Fibroblast of mammary gland (primary cell): ENCODE results near the gene OBSCN.
"Not testable (repeated sequence)": the region's sequence is repeated elsewhere in the genome, so short reads cannot be mapped to it uniquely, and the experiment has no call there.

ENCODE experiments used
- DNase-seq: peaks from one replicate; pipeline ENCODE4 v3.0.0-alpha.2; 2010; ENCODE audit warnings: low read depth
- H3K4me3 ChIP-seq: 2 replicates; pipeline ENCODE4 v1.5.1; 2011; ENCODE audit warnings: low read depth, mild to moderate bottlenecking, low read length, moderate library complexity; ENCODE audit not compliant: control insufficient read depth
- TF ChIP-seq, protein P1 (sequence below): conservative IDR thresholded peaks from 2 replicates; pipeline ENCODE4 v1.5.1; 2011; ENCODE audit warnings: low read depth, low read length, inconsistent platforms; ENCODE audit not compliant: control insufficient read depth, insufficient read depth

The OBSCN gene

DNA sequence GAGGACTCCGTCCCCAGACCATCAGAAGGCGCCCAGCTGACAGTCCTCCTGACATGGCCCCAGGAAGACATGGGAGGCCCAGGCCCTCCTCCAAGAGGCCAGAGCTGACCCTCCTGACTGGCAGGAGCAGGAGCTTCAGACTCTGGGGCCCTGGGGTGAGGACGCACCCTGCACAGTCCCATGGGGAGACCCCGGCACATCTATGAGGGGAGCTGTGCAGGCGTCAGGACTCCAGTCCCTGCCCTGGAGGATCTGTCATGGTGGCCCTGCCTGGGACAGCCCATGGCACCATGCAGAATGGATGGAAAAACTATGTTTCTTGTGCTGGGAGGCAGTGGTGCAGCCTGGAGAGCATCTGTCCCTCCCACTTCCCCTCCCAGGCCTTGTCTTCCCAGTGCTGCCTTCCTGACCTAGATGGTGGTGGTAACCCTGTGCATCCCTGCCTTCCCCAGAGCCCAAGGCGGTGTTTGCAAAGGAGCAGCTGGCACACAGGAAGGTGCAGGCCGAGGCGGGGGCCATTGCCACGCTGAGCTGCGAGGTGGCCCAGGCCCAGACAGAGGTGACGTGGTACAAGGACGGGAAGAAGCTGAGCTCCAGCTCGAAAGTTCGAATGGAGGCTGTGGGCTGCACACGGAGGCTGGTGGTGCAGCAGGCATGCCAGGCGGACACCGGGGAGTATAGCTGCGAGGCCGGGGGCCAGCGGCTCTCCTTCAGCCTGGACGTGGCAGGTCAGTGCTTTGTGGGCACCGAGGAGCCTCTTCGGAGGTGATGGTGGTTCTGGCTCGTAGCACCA is 41.9 kb downstream of the OBSCN start:
- no peak for DNase-seq
- TF ChIP-seq, protein P1, sequence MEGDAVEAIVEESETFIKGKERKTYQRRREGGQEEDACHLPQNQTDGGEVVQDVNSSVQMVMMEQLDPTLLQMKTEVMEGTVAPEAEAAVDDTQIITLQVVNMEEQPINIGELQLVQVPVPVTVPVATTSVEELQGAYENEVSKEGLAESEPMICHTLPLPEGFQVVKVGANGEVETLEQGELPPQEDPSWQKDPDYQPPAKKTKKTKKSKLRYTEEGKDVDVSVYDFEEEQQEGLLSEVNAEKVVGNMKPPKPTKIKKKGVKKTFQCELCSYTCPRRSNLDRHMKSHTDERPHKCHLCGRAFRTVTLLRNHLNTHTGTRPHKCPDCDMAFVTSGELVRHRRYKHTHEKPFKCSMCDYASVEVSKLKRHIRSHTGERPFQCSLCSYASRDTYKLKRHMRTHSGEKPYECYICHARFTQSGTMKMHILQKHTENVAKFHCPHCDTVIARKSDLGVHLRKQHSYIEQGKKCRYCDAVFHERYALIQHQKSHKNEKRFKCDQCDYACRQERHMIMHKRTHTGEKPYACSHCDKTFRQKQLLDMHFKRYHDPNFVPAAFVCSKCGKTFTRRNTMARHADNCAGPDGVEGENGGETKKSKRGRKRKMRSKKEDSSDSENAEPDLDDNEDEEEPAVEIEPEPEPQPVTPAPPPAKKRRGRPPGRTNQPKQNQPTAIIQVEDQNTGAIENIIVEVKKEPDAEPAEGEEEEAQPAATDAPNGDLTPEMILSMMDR, result no peak
- no peak overlapping the region for H3K4me3 ChIP-seq

DNA sequence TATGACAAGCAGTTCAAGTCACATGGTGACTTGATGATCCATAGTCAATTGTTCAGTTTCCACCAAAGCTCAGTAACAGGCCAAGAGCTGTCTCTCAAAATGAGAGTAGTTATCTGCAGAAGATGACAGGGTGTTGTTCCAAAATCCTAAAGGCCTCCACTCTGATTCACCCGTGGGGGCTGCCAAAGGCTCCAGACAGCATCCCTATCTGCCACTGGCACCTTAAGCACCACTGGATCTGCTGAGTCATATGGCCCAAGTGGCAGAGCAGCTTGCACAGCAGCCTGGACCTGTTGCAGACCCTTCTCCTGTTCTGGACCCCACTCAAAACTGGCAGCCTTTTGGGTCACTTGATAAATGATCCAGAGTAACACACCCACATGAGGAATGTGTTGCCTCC is 44.6 kb downstream of the OBSCN start:
- H3K4me3 ChIP-seq, DNase-seq: not testable (repeated sequence)

DNA sequence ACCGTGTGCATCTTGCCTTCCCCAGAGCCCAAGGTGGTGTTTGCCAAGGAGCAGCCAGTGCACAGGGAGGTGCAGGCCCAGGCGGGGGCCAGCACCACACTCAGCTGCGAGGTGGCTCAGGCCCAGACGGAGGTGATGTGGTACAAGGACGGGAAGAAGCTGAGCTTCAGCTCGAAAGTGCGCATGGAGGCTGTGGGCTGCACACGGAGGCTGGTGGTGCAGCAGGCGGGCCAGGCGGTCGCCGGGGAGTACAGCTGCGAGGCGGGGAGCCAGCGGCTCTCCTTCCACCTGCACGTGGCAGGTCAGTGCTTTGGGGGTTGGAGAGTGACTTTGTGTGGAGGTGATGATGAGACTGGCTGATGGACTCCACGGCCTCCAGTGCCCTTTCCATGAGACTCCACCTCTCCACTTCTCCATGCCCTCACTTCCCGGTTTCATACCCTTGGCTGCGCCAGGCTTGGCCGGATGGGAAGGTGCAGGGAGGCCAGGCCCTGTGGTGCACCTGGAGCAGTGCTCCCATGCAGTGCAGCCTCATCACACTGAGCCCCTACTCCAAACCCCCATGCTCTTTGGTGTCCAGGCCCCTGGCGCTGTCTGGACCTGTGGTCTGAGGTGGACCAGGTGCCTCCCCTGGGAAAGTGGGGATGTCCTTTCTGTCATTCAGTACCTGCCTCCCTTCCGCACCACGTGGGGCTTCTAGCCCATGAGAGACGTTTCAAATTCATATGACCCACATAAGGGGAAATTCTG is 49.0 kb downstream of the OBSCN start:
- H3K4me3 ChIP-seq, result no peak overlapping the region
- no peak for DNase-seq
- TF ChIP-seq, protein P1, result no peak

- H3K4me3 ChIP-seq, result no peak overlapping the region
- TF ChIP-seq, protein P1, result no peak
- no peak for DNase-seq
These were observed 50.6 kb downstream of the OBSCN start for GRCh38 chr1:228258486-228258885.

GRCh38 chr1:228259368-228259894 is 51.6 kb downstream of the OBSCN start:
- TF ChIP-seq, protein P1, result no peak
- no peak overlapping the region for H3K4me3 ChIP-seq
- DNase-seq, result no peak

- H3K4me3 ChIP-seq, result no peak overlapping the region
- TF ChIP-seq, protein P1, result no peak
- DNase-seq, result no peak
These were observed 52.1 kb downstream of the OBSCN start for GRCh38 chr1:228259951-228260350.

GRCh38 chr1:228261706-228262105 is 53.9 kb downstream of the OBSCN start:
- no peak for DNase-seq
- TF ChIP-seq, protein P1, result no peak
- H3K4me3 ChIP-seq, result no peak overlapping the region
